SKM-1 treated with dmso at 0.1 percent for 144 hours (cell line): ENCODE data around the gene CRYBA4.

Source experiments
- DNase-seq: peaks from one replicate; lab custom pipeline; 2025; ENCODE audit not compliant: unreplicated experiment; lab: John Stamatoyannopoulos, UW

Gene CRYBA4

DNA sequence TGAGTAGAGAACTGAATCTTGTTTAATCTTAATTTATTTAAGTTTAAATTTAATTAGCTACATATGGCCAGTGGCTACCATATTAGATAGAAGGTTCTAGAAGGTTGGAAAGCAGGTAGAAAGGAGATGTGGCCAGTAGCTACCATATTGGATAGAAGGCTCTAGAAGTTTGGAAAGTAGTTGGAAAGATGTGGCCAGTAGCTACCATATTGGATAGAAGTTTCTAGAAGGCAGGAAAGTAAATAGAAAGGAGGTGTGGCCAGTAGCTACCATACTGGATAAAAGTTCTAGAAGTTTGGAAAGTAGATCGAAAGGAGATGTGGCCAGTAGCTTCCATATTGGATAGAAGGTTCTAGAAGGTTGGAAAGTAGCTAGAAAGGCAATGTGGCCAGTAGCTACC lies 2.2 kb downstream of the CRYBA4 start:
- DNase-seq = no peak

DNA sequence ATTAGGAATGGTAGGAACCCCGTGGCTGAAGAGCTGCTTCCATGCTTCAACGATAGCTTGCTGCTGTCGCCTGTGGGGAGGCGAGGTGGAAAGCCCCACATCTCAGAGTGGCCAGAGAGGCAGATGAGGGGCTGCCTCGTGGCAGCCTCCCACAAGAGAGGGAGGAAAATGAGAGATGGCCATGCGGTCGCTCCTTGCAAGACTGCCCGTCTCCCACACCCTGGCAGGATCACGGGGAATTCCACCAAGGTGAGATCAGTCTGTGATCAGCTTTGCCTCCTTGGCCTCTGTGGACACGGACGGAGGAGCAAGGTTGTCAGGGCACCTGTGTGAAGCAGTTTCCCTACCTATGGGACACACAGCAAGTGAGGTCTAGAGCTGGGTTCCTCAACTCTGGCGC lies 3.0 kb downstream of the CRYBA4 start:
- DNase-seq = no peak

DNA sequence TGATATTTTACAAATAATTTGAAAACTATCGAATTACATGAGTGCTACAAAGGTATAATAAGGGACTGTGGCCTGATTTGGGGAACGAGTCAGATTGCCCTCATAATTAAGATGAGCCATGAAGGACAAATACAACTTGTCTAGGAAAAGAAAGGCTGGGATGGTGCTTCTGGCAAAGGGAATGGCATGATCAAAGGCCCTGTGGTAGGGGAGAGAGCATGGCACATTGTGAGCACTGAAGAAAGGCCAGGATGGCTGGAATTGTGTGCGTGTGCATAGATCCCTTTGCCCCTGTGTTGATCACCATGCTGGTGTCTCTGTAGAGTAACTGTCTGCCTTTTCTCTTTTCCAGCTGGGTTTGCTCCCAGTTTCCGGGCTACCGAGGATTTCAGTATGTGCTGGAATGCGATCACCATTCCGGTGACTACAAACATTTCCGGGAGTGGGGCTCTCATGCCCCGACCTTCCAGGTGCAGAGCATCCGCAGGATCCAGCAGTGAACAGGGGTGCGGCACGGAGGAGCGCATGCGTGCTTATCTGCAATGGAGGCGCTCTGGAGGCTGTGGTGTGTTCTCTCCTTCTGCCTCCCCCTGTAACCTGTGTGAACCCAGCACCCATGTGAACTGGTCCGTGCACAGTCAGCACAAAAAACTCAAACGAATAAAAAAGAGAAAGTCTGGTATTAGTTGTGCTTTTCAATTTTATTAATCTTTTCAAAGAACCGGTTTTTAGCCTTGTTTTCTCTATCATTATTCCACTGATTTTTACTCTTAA lies 8.4 kb downstream of the CRYBA4 start:
- DNase-seq = no peak

DNA sequence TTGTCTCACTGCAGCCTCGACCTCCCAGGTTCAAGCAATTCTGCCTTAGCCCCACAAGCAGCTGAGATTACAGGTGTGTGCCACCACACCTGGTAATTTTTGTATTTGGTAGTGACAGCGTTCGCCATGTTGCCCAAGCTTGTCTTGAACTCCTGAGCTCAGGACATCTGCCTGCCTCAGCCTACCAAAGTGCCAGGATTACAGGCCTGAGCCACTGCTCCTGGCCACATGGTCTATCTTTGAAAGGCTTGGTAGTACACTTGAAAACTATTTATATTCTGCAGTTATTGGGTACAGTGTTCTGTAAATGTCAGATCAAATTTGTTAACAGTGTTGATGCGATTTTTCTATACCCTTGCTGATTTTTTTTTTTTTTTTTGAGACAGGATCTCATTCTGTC lies 9.5 kb downstream of the CRYBA4 start:
- DNase-seq = no peak

DNA sequence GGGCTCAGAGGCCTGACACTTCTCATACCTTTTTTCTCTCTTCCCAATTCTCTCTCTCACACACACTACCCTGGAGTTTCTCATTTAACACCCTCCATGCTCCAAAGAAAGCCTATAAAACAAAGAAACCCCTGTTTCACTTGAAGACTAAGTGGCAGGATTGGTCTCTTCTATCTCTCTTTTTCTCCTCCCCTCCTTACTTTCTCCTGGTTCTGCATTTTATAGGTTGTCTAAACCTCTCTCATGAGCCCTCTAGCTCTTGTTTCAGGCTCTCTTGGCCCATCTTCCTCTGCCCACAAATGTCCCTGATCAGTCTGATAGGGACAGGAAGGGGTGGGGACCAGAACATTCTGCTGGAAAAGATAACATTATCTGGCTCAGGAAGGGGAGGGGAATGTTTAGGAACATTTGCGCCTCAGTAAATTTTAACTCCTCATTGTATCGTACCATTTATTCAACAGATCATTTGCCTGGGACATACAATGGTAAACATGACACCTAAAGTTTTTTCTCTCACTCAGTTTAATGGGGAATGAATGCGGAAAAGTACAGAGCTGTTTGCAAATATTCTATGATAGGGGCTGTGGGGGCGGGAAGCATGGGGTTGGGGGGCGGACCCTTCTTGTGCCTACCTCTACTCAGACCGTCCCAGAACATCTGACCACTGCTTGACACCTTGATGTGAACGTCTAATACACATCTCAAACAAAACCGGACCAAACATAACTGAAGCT lies 10.8 kb downstream of the CRYBA4 start:
- no peak for DNase-seq

DNA sequence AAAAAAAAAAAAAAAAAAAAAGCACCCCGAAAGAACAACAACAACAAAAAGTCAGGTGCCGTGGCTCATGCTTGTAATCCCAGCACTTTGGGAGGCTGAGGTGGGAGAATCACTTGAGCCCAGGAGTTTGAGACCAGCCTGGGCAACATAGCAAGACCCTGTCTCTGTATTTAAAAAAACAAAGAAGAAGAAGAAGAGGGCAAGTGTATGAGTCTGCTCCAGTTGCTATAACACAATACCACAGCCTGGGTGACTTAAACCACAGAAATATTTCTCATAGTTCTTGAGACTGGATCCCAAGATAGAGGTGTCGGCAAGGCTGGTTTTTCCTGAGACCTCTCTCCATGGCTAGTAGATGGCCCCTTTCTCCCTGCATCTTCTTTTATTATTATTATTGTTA lies 12.4 kb downstream of the CRYBA4 start:
- no peak for DNase-seq

DNA sequence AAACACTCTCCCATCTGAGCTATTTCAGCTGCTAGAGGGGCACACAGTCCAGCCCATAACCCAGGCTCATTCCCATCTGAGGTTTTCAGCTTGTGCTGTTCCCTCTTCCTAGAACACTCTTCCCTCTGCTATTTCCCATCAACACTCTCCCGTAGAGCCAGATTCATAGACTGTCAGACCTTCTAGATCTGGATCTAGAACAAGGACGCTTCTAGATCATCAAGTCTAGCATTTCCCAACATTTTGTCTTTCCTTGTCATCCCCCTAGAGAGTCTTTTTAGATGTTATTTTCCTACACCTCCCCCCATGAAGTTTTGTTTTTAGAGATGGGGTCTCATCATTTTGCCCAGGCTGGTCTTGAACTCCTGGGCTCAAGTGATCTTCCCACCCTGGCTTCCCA lies 13.4 kb downstream of the CRYBA4 start:
- no peak for DNase-seq

DNA sequence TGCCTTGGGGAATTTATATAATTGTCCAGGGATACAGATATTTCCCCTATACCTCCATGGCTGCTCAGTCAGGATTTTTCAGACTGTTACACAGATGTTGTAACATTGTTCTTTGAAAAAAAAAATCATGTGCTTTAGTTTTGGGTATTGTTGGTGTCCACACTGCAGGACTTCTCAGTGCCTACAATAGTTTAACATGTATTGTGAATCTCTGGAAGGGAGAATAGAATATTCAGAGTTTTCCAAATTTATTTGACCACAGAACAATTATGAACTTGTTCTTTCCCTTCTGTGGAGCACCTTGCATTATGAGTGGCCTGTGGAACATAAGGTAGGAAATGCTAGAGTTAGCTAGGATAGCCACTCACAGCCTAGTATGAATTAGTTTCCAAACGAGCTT lies 14.5 kb downstream of the CRYBA4 start:
- DNase-seq = no peak

DNA sequence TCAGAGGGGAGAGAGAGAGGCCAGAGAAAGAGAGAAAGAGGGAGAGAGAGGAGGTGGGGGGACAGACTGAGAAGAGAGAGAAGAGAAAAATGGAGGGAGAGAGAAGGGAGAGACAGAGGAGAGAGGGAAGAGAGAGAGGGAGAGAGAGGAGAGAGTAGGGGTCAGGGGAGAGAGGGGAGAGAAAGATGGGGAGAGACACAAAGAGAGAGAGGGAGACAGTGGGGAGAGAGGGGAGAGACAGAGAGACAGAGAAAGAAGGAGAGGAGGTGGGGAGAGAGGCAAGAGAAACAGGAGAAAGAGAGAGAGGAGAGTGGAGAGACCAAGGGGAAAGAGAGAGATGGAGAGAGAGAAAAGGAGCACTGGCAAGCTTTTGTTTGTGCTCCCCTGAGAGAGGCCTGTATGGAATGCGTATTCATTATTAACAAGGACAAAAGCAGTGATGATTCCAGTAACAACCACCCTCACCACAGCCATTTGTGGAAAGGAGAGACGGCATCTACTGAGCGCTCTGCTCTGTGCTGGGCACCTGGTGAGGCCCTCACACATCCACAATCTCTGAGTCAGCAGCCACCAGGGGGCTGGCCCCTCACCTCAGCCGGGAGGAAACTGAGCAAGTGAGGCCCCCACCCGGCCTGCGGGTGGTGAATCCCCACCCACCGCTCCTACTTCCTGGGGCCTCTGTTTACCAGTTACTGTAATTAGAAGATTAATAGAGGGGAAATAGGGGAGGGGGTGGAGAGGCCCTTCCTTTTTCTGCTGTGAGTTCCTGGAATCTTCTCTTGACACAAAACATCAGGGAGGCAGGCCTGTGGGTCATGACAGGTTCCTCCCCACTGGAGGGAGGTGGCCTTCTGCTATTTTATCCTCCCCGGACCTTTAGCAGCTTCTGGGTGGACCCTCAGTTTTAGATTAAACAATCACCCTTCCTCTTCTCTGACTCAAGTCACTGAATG lies 21.0 kb downstream of the CRYBA4 start:
- DNase-seq = no peak

DNA sequence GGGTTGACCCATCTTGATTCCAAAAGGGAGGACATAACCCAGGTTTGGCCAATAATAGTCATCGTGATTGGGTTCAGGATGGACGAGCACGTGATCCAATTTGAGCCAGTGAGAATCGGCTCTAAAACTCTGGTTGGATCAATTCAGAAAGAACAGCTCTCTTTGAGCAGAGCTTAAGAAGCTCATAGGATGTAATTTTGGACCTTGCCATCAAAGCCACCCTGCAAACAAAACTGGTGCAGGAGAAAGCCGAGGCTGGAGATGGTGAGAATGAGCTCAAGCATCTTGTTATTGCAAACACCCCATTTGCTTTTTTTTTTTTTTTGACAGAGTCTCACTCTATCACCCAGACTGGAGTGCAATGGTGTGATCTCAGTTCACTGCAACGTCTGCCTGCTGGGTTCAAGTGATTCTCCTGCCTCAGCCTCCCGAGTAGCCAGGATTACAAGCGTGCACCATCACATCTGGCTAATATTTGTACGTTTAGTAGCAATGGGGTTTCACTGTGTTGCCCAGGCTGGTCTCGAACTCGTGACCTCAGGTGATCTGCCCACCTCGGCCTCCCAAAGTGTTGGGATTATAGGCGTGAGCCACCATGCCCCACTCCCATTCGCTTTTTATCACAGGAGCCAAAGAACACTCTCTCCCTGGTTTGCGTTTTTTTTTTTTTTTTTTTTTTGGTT lies 21.8 kb downstream of the CRYBA4 start:
- no peak for DNase-seq

DNA sequence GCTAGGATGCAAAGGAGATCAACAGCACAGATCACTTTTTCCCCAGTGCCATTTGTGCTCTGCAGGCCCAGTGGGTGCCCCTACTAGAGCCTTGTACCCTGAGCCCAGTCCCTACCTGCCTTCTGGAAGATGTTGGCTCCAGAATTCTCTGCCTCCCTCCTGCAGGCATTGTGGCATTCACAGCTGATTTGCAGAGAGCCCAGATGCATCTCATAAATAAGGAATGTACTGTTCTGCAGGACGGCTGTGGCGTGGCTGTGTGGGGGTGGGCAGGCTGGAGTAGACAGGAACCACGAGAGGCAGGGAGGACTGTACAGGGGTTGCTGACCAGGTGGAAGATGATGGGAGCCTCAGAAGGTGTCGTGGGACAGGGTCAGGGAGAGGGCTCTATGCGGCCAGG lies 24.4 kb downstream of the CRYBA4 start:
- no peak for DNase-seq

DNA sequence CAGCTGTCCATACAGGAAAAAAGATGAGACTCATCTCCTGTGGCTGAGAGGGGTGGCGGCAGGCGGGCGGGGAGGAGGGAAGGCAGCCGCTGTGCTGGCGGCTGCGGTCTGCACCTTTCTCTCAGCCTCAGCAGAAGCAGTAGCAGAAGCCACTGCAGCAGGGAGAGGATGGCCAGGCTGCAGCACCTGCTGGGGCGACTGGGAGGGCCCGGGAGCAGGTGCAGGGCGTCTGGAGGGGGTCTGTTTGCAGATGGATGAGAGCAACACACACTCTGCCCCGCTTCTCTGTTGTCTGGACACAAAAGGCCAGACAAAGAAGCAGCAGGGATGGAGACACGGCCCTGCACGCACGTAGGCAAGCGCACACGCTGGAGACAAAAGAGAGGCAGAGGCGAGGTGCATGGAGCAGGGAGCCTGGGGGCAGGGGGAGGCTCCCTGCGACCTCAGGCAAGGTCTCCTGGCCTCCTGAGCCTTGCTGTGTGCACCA lies 26.3 kb downstream of the CRYBA4 start:
- no peak for DNase-seq

DNA sequence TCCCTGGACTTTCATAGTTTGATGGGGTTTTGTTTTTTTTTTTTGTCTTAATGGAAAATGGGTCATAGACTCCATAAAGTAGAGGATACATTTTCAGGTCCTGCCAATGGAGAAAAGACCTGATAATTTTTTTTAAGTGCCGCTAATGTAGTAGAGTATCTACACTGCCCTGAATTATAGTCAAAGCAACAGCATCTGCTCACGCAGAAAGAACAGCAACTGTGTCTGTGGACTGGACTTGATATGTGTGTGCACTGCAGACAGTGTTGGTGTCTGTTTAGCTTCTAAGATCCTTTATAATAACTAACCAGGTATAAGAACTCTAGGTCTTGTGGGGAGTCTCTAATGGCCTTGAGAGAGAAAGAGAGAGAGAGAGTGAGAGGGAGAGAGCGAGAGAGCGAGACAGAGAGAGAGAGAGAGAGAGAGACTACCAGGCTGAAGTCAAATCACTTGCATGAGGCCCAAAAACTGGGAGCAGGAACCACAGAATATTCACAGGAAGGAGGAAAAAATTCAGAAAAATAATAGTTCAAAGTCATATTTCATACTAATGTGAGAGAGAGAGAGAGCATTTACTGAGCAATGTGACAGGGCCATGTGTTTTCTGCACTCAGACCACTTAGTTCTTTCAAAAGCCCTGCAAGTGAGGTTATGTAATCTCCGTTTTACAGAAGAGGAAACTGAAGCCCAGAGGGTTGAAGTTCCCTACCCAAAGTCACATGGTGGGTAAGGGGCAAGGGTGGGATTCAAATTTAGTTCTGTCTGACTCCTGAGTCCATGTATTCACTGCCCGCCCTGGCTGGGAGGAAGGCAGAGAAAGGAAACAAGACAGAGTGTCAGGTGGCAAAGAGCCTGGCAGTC lies 27.0 kb downstream of the CRYBA4 start:
- peak; percentile 93 for DNase-seq

DNA sequence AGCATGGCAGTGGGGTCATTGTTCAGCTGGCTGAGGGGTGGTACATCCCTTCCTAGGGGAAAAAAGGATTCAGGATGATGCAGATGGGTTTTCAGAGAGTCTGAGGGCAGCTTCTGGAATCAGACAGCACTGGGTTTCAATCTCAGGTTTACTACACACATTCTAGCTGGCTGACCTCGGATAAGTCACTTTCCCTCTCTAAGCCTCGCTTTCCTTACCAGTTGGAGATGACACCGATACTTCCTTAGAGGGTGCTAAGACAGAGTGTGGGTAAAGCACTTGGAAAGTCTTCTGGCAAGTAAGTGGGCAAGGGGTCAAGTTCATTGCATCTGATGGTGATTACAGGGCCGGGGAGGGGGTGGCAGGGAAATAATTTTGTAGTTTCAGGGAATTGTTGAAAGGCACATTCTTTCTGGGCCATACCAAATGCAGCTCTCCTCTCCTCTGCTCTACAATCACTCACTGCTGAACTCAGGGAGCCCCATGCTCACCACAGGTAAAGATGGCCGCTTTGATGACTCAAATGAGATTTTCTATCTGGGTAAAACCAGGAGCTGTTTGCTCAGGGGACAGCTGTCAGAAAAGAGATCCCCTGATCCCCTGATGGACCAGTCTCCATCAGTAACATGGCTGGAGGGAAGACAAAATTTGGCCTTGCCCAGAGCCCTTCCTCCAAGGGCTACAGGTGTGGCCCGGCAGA lies 29.1 kb downstream of the CRYBA4 start:
- DNase-seq = no peak

DNA sequence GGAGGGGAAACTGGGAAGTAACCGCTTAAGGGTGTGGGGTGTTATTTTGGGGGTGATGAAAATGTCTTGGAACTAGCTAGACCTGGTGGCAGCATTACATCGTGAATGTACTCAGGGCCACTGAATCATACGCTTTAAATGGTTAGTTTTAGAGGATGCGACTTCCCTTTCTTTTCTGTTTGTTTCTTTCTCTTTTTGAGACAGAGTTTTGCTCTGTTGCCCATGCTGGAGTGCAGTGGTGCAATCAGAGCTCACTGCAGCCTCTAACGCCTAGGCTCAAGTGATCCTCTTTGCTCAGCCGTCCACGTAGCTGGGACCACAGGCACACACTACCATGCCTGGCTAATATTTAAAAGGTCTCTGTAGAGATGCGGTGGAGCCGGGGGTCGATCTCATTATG lies 30.1 kb downstream of the CRYBA4 start:
- DNase-seq = no peak

DNA sequence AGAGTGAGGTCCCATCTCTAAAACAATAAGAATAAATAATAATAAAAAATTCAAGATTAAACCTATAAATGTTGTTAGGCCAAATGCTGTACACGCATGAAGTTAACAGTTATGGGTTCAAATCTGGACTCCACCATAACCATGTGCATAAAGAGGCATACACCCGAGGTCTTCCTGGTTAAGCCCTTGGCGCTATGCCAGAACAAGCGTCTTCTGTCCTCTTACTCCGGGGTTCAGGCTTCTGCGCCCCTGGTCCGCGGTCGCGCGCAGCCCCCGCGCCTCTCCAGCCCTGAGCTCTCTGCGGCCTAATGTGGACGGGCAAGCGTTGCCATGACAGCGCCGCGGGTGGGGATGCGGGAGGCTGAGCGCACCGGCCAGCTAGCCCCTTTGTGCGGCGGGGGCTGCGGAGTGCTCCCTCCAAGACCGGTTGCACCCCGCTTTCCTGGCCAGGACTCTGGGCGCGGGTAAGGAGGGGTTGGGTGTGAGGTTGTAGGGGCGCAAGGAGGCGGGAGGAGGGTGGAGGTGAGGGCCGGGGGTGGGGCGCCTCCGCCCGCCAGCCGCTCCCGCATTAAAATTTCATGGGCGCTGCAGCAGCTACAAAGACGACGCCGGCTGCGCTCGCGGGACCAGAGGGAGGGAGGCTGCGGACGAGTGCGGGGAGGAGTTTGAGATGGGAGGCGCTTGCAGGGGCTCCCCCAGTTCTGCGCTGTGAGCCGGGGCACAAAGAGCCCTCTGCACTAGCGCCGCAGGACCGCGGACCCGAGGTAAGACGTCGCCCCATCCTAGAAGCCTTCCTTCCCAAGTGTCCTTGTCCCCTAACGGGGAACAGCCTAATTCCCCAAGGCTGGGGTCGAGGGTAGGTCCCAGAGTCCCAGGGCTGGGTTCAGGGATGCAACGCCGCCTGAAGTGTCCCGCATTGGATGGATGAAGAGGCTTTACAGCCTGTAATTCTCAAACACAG lies 35.4 kb downstream of the CRYBA4 start, which contains the start of gene MIAT:
TSS of gene MIAT (plus strand) at position 698 of the 961 bp plus-strand sequence.
- no peak for DNase-seq

DNA sequence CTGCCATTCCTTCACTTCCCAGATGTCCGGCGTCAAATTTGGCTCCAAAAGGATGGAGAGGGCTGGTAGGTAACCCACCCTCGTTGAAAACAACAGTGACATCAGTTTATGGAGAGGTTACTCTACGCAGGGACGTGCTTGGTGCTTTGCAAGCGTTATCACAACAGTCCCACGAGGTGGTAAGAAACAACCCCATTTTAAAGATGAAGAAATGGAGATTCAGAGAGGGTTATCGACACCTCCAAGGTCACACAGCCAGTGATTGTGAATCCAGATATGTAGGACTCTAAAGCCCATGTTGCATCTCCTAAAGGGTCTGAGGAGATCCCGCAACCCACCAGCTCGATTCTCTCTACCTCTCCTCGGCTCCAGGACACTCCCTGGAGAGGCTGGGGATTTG lies 36.4 kb downstream of the CRYBA4 start:
- DNase-seq = no peak
